ENCODE results near the gene PPP4R4.

Gene PPP4R4

DNA sequence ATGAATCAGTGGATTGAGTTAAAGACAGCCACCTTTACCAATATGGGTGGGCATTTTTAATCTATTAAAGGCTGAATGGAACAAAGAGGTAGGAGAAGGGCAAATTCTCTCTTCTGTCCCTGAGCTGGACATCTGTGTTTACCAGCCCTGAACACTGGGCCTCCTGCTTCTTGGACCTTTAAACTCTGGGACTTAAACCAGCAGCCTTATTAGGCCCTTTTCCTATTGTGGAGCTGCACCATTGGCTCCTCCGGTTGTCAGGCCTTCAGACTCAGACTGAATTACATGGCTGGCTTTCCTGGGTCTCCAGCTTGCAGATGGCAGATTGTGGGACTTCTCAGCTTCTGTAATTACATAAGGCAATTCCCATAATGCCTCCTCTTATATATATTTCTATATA is 142.6 kb downstream of the PPP4R4 start:
- no peak for DNase-seq (ENCODE audit: low read depth)
- no peak overlapping the region for H3K4me3 ChIP-seq (ENCODE audit: low read depth, low read length)
- TF ChIP-seq, protein P1, sequence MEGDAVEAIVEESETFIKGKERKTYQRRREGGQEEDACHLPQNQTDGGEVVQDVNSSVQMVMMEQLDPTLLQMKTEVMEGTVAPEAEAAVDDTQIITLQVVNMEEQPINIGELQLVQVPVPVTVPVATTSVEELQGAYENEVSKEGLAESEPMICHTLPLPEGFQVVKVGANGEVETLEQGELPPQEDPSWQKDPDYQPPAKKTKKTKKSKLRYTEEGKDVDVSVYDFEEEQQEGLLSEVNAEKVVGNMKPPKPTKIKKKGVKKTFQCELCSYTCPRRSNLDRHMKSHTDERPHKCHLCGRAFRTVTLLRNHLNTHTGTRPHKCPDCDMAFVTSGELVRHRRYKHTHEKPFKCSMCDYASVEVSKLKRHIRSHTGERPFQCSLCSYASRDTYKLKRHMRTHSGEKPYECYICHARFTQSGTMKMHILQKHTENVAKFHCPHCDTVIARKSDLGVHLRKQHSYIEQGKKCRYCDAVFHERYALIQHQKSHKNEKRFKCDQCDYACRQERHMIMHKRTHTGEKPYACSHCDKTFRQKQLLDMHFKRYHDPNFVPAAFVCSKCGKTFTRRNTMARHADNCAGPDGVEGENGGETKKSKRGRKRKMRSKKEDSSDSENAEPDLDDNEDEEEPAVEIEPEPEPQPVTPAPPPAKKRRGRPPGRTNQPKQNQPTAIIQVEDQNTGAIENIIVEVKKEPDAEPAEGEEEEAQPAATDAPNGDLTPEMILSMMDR (IDR thresholded peaks at IDR 0.05; ENCODE audit: low read depth, low read length, missing control alignments) = no peak

DNA sequence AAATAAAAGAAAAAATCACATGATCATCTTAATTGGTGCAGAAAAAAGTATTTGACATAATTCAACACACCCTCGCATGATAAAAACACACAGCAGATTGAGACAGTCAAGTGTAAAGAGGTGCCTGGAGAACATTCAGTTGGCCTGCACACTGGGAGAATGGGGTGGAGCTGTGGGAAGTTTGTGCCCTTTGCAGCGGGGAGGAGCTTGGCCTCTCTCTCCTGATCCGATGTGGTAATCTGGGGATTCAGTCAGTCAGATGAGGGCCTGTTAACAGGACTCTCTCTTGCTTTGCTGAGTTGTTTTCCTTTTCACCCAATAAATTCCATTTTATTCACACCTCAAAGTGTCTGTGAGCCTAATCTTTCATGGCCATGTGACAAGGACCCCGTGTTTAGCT is 143.1 kb downstream of the PPP4R4 start:
- DNase-seq (ENCODE audit: low read depth) = no peak
- H3K4me3 ChIP-seq (ENCODE audit: low read depth, low read length) = no peak overlapping the region
- TF ChIP-seq, protein P1 (IDR thresholded peaks at IDR 0.05; ENCODE audit: low read depth, low read length, missing control alignments) = no peak

DNA sequence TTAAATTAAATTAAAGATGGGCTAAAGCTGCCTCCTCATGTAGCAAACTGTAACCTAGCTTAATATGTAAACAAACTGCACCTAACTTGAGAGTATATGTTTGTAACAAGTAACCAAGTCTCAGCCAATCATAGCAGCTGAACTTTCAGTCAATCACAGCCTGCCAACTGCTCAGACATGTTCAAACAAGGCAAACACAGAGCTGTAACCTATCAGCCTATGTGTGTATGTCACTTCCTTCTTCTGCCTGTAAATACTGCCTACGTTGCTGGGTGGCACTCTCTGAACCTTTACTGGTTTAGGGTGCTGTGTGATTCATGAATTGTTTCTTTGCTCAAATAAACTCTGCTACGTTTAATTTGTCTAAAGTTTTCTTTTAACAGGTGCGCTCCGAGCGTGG is 146.1 kb downstream of the PPP4R4 start:
- no peak overlapping the region for H3K4me3 ChIP-seq (ENCODE audit: low read depth, low read length)
- TF ChIP-seq, protein P1 (IDR thresholded peaks at IDR 0.05; ENCODE audit: low read depth, low read length, missing control alignments) = no peak
- DNase-seq (ENCODE audit: low read depth) = no peak

- TF ChIP-seq, protein P1 (IDR thresholded peaks at IDR 0.05; ENCODE audit: low read depth, low read length, missing control alignments) = no peak
- no peak overlapping the region for H3K4me3 ChIP-seq (ENCODE audit: low read depth, low read length)
- DNase-seq (ENCODE audit: low read depth) = no peak
These were observed 147.5 kb downstream of the PPP4R4 start for GRCh38 chr14:94321421-94322271.

- TF ChIP-seq, protein P1 (IDR thresholded peaks at IDR 0.05; ENCODE audit: low read depth, low read length, missing control alignments) = no peak
- no peak for DNase-seq (ENCODE audit: low read depth)
- H3K4me3 ChIP-seq (ENCODE audit: low read depth, low read length) = no peak within 1 kb of the TSS
These were observed 148.8 kb downstream of the PPP4R4 start, which contains the start of gene SERPINA6 for GRCh38 chr14:94322648-94323570. SERPINA6 (minus strand) TSS chr14:94323336; CDS start chr14:94314648, 8,688 bp downstream.

GRCh38 chr14:94328196-94328595 is 154.1 kb downstream of the PPP4R4 start:
- TF ChIP-seq, protein P1 (IDR thresholded peaks at IDR 0.05; ENCODE audit: low read depth, low read length, missing control alignments) = no peak
- no peak for DNase-seq (ENCODE audit: low read depth)
- no peak overlapping the region for H3K4me3 ChIP-seq (ENCODE audit: low read depth, low read length)
